ENCODE results near the gene RYR1.
"Not testable (repeated sequence)": the region's sequence is repeated elsewhere in the genome, so short reads cannot be mapped to it uniquely, and the experiment has no call there.

RYR1 gene

DNA sequence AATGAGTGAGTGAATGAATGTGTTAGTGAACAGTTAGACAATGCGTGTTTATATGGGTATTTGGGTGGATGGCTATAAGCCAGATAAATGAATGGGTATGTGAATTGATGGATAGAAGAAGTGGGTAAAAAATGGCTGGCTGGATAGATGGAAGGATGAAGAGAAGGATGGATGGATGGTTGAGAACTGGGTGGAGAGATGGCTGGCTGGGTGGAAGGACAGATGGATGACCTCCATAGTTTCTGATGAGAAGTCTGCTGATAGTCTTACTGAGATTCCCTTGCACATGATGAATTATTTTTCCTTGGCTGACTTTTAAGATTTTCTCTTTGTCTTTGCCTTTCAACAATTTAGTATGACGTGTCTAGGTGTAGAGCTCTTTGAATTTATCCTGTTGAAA, 57.4 kb downstream of the RYR1 start:
- DNase-seq (ENCODE audit: low read depth) = no peak

DNA sequence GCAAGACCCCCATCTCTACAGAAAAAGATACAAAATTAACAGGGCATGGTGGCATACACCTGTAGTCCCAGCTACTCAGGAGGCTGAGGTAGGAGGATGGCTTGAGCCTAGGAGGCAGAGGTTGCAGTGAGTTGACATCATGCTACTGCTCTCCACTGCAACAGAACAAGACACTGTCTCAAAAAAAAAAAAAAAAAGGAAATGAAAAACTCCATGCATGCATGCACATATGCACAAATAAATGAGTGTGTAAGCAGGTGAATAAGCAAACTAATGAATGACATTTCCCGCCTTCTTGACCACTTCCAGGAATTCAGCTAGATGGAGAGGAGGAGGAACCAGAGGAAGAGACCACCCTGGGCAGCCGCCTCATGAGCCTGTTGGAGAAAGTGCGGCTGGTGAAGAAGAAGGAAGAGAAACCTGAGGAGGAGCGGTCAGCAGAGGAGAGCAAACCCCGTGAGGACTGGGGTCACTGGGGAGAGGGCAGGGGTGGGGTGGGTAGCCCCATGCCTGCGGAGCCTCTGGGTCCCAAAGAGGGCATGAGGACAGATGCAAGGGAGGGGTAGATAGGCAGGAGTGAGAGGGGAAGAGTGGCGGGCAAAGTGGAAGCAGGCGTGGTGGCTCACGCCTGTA, 58.8 kb downstream of the RYR1 start:
- no peak for DNase-seq (ENCODE audit: low read depth)

DNA sequence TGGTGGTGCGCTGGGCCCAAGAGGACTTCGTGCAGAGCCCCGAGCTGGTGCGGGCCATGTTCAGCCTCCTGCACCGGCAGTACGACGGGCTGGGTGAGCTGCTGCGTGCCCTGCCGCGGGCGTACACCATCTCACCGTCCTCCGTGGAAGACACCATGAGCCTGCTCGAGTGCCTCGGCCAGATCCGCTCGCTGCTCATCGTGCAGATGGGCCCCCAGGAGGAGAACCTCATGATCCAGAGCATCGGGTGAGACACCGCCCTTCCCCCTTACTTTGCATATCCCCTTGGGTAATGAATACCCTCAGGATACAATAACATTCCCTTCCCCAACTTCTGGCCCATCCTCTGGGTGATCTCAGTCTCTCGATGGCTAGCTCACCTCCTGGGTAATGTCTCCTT, 60.9 kb downstream of the RYR1 start:
- DNase-seq (ENCODE audit: low read depth) = no peak

DNA sequence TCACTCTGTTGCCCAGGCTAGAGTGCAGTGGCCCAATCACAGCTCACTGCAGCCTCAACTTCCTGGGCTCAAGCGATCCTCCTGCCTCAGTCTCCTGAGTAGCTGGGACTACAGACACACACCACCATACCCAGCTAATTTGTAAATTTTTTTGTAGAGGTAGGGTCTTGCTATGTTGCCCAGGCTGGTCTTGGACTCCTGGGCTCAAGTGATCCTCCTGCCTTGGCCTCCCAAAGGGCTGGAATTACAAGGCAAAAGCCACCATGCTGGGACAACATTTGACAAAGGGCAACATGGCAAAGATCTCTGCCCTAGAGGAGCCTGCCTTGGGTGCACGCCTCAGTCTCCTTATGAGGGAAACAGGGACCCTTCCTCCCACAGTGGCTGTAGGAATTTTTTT, 61.9 kb downstream of the RYR1 start:
- DNase-seq (ENCODE audit: low read depth) = not testable (repeated sequence)

DNA sequence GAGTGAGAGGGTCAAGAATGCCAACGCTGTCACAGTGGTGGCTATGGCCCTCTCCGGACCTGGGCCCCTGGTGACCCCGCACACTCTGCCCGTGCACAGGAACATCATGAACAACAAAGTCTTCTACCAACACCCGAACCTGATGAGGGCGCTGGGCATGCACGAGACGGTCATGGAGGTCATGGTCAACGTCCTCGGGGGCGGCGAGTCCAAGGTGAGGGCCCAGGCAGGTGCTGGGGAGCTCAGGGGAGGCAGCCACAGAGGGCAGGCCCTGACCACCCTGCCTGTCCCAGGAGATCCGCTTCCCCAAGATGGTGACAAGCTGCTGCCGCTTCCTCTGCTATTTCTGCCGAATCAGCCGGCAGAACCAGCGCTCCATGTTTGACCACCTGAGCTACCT, 62.6 kb downstream of the RYR1 start:
- no peak for DNase-seq (ENCODE audit: low read depth)

DNA sequence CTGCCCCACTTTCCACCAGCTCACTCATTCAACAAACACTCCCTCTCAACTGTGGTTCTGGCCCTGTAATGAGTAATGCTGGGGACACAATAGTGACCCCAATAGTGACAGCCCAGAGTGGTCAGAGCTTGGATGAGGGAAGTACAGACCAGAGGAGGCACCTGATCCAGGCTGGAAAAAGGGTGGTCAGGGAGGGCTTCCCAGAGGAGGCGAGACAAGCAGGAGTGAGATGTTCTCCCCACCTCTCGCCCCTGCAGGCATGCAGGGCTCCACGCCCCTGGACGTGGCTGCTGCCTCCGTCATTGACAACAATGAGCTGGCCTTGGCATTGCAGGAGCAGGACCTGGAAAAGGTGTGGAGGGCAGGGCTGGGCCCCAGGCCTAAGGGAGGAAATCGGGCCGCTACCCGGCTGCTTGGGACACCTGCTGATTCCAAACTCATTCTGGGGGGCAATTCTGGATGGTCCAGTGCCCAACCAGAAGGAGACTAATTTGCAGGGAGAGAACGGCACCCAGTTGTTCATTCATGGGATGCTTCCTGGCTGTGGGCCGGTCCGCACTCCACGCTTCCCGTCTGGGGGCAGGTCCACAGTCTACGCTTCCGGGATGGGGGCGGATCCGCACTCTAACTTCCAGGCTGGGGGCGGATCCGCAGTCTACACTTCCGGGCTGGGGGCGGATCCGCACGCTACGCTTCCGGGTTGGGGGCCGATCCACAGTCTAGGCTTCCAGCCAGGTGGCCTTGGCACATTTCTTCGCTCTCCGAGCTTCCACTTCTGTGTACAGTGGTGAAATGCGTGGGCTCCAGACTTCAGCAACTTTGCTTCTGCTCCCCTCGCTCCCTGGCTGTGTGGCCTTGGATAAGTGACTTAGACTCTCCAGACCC, 63.4 kb downstream of the RYR1 start:
- no peak for DNase-seq (ENCODE audit: low read depth)

DNA sequence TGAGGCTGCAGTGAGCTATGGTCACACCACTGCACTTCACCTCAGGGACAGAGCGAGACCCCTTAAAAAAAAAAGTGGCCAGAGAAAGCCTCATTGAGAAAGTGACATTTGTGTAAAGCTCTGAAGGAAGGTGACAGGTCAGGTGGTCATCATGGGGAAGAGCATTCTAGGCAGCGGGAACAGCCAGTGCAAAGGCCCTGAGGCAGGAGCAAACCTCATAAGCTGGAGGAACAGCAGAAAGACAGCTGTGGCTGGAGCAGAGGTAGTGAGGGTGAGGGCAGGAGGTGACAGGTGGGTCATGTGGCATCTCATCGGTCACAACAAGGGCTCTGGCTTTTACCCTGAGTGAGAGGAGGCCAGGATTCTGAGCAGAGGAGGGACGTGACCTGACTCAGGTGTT, 64.4 kb downstream of the RYR1 start:
- no peak for DNase-seq (ENCODE audit: low read depth)

DNA sequence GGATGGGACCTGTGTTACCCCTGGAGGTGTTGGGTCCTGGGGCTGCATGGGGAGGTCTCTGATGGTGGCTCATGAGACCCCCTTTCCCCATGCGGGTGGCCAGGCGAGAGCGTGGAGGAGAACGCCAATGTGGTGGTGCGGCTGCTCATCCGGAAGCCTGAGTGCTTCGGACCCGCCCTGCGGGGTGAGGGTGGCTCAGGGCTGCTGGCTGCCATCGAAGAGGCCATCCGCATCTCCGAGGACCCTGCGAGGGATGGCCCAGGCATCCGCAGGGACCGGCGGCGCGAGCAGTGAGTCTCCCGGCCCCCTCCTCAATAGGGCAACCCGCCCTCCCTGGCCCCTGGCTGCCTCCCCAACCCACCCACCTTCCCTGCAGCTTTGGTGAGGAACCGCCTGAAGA, 66.0 kb downstream of the RYR1 start:
- no peak for DNase-seq (ENCODE audit: low read depth)

DNA sequence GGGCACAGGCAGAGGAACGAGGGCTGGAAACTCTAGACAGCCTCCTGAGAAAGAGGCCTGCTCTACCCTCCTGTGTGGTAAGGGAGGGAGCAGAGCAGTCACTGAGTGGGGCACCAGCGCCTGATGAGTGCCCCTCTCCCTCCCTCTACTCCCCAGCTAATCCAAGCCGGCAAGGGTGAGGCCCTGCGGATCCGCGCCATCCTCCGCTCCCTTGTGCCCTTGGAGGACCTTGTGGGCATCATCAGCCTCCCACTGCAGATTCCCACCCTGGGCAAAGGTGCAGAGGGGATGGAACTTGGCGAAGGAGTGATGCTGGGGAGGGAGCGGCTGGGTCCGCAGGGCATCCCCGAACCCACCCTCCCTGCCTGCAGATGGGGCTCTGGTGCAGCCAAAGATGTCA, 67.0 kb downstream of the RYR1 start:
- DNase-seq (ENCODE audit: low read depth) = no peak

DNA sequence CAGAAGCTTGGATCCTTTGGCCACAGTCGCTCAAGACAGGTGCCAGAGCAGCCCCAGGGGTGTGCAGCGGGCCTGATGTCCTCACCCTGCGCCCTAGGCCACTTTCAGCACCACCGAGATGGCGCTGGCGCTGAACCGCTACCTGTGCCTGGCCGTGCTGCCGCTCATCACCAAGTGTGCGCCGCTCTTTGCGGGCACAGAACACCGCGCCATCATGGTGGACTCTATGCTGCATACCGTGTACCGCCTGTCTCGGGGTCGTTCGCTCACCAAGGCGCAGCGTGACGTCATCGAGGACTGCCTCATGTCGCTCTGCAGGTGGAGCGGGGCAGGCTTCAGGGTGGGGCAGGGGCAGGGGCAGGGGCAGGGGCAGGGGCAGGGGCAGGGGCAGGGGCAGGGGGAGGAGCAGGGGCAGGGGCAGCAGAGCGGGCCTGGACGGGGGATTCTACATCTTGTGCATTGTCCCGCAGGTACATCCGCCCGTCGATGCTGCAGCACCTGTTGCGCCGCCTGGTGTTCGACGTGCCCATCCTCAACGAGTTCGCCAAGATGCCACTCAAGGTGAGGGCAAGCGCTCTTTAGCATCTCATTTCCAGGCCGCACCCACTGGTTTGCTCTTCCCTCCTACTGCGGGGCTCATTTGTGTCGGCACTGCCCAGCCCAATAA, 69.1 kb downstream of the RYR1 start:
- DNase-seq (ENCODE audit: low read depth) = no peak

DNA sequence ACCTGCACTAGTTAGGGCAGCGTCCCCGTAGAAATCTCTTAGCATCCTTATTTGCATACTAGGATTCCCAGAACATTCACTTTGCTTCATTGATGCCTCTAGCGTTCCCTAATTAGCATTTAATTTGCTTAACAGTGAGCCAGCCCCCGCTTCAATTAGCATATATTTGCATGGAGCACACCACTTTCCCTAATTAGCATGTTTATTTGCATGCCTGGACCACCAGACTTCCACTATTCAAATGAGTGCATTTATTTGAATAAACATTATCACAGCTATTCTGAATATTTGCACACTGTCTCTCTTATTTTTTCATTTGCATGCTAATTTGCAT, 69.6 kb downstream of the RYR1 start:
- no peak for DNase-seq (ENCODE audit: low read depth)

DNA sequence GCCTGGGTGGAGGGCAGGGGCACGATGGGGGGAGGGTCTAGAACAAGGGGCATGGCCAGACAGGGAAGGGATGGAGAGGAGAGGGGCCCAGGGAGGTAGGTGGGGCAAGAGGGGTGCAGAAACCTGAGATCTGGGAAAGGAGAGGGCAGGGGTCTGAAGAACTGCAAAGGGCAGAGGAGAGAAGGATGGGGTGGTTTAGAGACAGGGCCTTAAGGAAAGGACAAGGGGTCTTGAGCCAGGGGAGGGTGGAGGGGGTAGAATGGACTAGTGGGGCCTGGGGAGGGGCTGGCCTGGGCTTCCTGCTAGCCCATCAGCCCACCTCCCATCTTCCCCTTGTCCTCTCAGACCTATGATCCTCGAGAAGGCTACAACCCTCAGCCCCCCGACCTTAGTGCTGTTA, 72.5 kb downstream of the RYR1 start:
- no peak for DNase-seq (ENCODE audit: low read depth)

DNA sequence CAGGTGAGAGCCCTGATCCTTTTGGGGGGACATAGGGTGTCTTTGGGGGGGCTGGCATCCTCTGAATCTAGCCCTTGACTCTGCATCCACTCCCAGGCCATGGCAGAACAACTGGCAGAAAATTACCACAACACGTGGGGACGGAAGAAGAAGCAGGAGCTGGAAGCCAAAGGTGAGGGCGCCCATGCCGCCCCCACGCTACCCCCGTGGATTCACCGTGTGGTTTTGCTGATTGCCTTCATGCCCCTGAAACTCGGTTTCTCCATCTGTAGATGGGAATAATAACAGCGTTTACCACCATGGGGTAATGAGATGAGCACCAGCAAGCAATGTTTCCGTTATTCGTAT, 72.9 kb downstream of the RYR1 start:
- DNase-seq (ENCODE audit: low read depth) = no peak

DNA sequence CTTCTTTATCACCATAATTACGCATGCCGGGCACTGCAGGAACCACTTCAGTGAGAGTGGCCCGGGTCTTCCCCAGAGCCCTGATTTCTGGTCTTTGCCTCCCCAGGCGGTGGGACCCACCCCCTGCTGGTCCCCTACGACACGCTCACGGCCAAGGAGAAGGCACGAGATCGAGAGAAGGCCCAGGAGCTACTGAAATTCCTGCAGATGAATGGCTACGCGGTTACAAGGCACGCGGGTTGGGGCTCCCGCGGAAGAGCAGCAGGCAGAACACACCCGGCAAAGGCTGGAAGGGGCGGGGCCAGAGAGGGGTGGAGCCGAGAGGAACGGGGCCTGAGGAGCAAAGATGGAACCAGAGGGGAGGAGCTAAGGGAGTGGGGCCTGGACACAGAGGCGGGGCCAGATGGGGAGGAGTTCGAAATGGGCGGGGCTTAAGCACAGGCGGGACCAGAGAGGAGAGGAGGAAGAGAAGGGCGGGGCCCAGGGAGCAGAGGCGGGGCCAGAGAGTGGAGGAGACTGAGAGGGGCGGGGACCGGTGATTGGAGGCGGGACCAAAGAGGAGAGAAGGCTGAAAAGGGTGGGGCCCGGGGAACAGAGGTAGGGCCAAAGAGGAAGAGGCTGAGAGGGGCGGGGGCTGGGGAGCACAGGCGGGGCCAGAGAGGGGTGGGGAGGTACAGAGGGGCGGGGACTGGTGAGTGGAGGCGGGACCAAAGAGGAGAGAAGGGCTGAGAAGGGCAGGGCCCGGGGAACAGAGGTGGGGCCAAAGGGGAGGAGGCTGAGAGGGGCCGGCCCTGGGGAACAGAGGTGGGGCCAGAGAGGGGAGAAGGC, 73.4 kb downstream of the RYR1 start:
- peak; percentile 4 for DNase-seq (ENCODE audit: low read depth)

DNA sequence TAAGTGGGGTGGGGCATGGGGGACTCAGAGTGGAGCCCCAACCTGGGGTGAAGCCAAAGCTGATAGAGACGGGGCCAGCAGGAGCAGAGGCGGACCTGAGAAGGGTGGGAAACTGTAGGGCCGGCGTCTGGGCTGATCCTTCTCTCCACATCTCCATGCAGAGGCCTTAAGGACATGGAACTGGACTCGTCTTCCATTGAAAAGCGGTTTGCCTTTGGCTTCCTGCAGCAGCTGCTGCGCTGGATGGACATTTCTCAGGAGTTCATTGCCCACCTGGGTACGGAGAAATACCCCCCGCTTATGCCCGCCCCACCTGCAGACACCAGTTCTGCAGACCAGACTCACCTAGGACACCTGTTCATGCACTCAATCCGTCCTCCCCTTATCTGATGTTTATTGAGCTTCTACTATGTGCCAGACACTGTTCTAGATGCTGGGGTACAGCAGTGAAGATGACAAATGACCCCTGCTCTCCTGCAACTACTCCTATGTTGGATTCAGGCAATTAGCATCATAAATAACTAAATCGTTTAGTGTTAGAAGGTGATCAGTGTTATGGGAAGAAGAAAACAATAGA, 74.1 kb downstream of the RYR1 start:
- DNase-seq (ENCODE audit: low read depth) = no peak

DNA sequence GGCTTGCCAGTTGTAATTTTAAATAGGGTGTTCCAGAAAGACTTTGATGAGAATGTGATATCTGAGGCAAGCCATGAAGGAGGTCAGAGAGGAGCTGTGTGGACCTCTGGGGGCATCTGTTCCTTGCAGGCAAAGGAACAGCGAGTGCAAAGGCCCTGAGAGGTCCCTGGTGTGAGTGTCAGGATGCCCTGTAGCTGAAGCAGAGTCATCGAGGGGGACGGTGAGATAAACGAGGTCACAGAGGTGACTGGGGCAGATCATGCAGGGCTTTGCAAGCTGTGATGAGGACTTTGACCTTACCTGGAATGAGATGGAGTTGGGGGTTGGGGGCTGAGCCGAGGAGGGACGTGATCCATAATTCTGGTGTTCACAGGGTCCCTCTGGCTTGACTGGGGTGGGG, 75.0 kb downstream of the RYR1 start:
- DNase-seq (ENCODE audit: low read depth) = no peak

DNA sequence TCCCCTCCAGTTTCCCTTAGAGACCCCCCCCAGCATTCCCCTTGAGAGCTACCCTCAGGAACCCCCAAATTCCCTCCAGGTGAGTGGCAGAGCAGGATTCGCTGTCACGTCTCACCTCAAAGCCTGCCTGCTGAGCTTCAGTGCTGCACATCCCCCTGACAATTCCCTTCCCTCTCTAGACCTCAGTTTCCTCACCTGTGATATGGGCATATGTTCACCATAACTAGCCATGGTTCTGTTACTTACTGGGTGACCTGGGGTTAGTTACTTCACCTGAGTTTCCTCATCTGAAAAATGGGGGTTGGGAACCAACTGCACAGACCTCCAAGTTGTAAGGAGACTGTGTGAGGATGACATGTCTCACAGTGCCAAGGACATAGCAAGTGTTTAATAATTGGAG, 75.5 kb downstream of the RYR1 start:
- DNase-seq (ENCODE audit: low read depth) = no peak

DNA sequence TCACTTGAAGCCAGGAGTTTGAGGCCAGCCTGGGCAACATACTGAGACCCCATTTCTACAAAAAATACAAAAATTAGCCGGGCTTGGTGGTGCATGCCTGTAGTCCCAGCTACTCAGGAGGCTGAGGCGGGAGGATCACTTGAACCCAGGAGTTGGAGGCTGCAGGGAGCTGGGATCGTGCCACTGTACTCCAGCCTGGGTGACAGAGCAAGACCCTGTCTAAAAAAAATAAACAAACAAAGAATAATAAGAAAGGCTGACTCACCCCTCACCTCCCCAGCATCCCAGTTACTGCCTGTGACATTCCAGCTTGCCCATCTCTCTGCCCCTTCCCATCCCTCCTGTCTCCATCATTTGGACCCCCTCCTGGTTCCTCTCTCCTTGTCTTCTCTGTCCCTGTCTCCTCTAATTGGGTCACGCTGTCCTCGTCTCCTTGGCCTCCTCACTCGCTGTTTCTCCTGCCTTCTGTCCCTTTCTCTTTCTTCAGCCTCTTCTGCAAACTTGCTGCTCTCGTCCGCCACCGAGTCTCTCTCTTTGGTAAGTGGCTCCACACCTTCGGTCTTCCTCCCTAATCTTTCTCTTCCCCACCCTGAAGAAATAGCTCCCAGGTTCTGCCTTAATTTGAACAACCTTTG, 77.7 kb downstream of the RYR1 start:
- no peak for DNase-seq (ENCODE audit: low read depth)

DNA sequence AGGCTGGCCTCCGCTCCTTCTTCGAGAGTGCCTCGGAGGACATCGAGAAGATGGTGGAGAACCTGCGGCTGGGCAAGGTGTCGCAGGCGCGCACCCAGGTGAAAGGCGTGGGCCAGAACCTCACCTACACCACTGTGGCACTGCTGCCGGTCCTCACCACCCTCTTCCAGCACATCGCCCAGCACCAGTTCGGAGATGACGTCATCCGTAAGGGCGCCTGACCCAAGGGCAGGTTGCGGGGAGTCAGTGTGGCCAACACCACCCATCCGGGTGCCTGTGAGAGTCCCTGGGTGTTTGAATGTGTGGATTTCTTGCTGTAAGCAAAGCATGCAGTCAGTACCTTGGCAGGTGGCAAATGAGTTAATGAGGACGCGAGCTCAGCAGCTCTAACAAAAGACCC, 78.8 kb downstream of the RYR1 start:
- no peak for DNase-seq (ENCODE audit: low read depth)

DNA sequence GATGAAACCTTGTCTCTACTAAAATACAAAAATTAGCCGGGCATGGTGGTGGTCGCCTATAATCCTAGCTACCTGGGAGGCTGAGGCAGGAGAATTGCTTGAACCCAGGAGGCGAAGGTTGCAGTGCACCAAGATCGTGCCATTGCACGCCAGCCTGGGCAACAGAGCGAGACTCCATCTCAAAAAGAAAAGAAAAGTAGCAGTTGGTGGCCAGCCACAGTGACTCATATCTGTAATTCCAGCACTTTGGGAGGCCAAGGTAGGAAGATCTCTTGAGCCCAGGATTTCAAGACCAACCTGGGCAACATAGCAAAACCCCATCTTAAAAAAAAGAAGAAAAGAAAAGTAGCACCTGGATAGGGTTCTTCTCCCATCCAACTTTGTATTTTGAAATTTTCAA, 79.7 kb downstream of the RYR1 start:
- not testable (repeated sequence) for DNase-seq (ENCODE audit: low read depth)

DNA sequence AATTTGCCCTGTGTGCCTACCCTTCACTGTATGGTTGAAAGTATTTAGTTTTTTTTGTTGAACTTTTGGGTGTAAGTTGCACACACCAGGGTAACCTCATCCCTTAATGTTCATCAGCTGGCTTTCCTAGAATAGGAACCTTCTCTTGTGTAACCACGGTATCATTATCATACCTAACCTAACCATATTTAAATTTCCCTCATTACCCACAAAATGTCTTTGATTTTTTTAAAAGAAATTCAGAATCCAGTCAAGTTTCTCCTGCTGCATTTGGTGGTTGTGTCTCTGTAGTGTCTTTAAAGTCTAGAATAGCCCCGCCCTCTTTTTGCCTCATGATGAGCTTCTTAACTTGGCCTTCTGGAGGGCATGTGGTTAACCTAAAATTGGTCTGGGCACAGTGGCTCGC, 80.3 kb downstream of the RYR1 start:
- no peak for DNase-seq (ENCODE audit: low read depth)
